CD8-positive, alpha-beta memory T cell (primary cell): ENCODE measurements around the gene SRXN1. TPM values are rescaled to one million over a fixed set of nuclear protein-coding genes. Genes with fewer than 3 reads are reported as not detected.

Experiments used
- CTCF ChIA-PET: fragments of 350-600 bp; sonication (Branson Sonifier 250); formaldehyde crosslinking; loops from one replicate; lab custom pipeline; 2021; ENCODE audit warnings: antibody characterized with exemption; lab: Charles Lee
- POLR2A ChIA-PET: fragments of 350-600 bp; sonication (Branson Sonifier 250); formaldehyde crosslinking; loops from one replicate; lab custom pipeline; 2021; ENCODE audit warnings: antibody characterized with exemption; lab: Charles Lee
- DNase-seq, 5 donors: peaks; one replicate each; pipeline versions ENCODE4 v3.0.0 to v3.0.0-alpha.2; 2020 to 2022; ENCODE audit warnings: mixed read lengths in 1 of 5
- H3K27ac ChIP-seq: one replicate; pipeline ENCODE4 v1.7.0; 2013; ENCODE audit warnings: low read depth, mild to moderate bottlenecking, low read length, moderate library complexity
- H3K27me3 ChIP-seq: 2 replicates; pipeline ENCODE4 v1.7.0; 2013; ENCODE audit warnings: low read length, mild to moderate bottlenecking; ENCODE audit not compliant: insufficient read depth, poor library complexity, severe bottlenecking
- H3K36me3 ChIP-seq: 2 replicates; pipeline ENCODE4 v1.7.0; 2013; ENCODE audit warnings: mild to moderate bottlenecking, low read length, moderate library complexity; ENCODE audit not compliant: insufficient read depth
- H3K4me1 ChIP-seq: 2 replicates; pipeline ENCODE4 v1.7.0; 2013; ENCODE audit warnings: mild to moderate bottlenecking, low read length, moderate library complexity; ENCODE audit not compliant: insufficient read depth
- H3K4me3 ChIP-seq: 2 replicates; pipeline ENCODE4 v1.7.0; 2013; ENCODE audit warnings: mild to moderate bottlenecking, low read length
- H3K9me3 ChIP-seq: 2 replicates; pipeline ENCODE4 v1.7.0; 2013; ENCODE audit warnings: mild to moderate bottlenecking, low read length
- H3K27ac Mint-ChIP-seq, 8 donors: one replicate each; pipeline ENCODE4 v1.8.0; 2020 to 2021; ENCODE audit warnings: mixed read lengths in 8 of 8, mild to moderate bottlenecking in 6 of 8, inconsistent platforms in 3 of 8, moderate library complexity in 3 of 8
- H3K27me3 Mint-ChIP-seq, 2 donors: one replicate each; pipeline ENCODE4 v1.8.0; 2020 to 2021; ENCODE audit warnings: mixed read lengths in 2 of 2, mild to moderate bottlenecking in 1 of 2, moderate library complexity in 1 of 2
- H3K36me3 Mint-ChIP-seq, 3 donors: one replicate each; pipeline ENCODE4 v1.8.0; 2020 to 2021; ENCODE audit warnings: mixed read lengths in 3 of 3, inconsistent platforms in 1 of 3, mild to moderate bottlenecking in 1 of 3
- H3K4me1 Mint-ChIP-seq, 3 donors: one replicate each; pipeline ENCODE4 v1.8.0; 2020 to 2021; ENCODE audit warnings: mixed read lengths in 3 of 3, inconsistent platforms in 1 of 3, mild to moderate bottlenecking in 1 of 3
- H3K4me3 Mint-ChIP-seq, 7 donors: one replicate each; pipeline ENCODE4 v1.8.0; 2020 to 2021; ENCODE audit warnings: mixed read lengths in 7 of 7, mild to moderate bottlenecking in 6 of 7, moderate library complexity in 4 of 7, inconsistent platforms in 2 of 7
- H3K9me3 Mint-ChIP-seq, 5 donors: one replicate each; pipeline ENCODE4 v1.8.0; 2020 to 2022; ENCODE audit warnings: mixed read lengths in 5 of 5, mild to moderate bottlenecking in 3 of 5, moderate library complexity in 2 of 5, inconsistent platforms in 1 of 5
- polyA plus RNA-seq: library from polyadenylated mRNA; unstranded; fragments of 300-500 nt; fragmentation: Illumina TruSeq; gene quantifications from one replicate; pipeline ENCODE4 v1.2.3, GENCODE V29; 2021
- total RNA-seq, 2 experiments: library from RNA; stranded (reverse); gene quantifications; one replicate each; pipeline ENCODE4 v1.2.3, GENCODE V29; 2021

The SRXN1 gene
- total and polyA plus RNA-seq, 3 experiments from 2014 or later: 20.3 to 26.3 (median 25.9) TPM

- no peaks in the 10 kb centered on the region for H3K9me3 ChIP-seq
- Mint-ChIP-seq H3K27ac (no peak overlapping the region), H3K4me3 (no peak overlapping the region), H3K4me1 (peaks cover 0 to 12% (median 3%) of the 10 kb centered on the region in 3 donors), H3K36me3 (peaks cover 0 to 5% (median 0%) of the 10 kb centered on the region in 3 donors), H3K9me3 (peaks cover 0 to 3% (median 0%) of the 10 kb centered on the region in 5 donors), H3K27me3 (peaks cover 41 to 71% of the 10 kb centered on the region in 2 donors)
- no peak overlapping the region for H3K4me3 ChIP-seq
- ChIA-PET POLR2A (no interaction called here), CTCF (no interaction called here)
- H3K27me3 ChIP-seq: peaks cover 18% of the 10 kb centered on the region
- DNase-seq: no peak
- H3K36me3 ChIP-seq: no peaks in the 10 kb centered on the region
- no peak overlapping the region for H3K27ac ChIP-seq
- no peaks in the 10 kb centered on the region for H3K4me1 ChIP-seq
These were observed 12.3 kb upstream of the SRXN1 start for GRCh38 chr20:665276-665675.

- Mint-ChIP-seq H3K36me3 (peaks cover 0 to 5% (median 0%) of the 10 kb centered on the region in 3 donors), H3K4me3 (peak overlapping the region in 1 of 7 donors; percentile 49), H3K4me1 (peaks cover 0 to 12% (median 3%) of the 10 kb centered on the region in 3 donors), H3K27me3 (peaks cover 37 to 75% of the 10 kb centered on the region in 2 donors), H3K9me3 (peaks cover 0 to 3% (median 0%) of the 10 kb centered on the region in 5 donors), H3K27ac (no peak overlapping the region)
- no peaks in the 10 kb centered on the region for H3K9me3 ChIP-seq
- no peak overlapping the region for H3K27ac ChIP-seq
- no peaks in the 10 kb centered on the region for H3K36me3 ChIP-seq
- POLR2A ChIA-PET: no interaction called here
- no peak overlapping the region for H3K4me3 ChIP-seq
- CTCF ChIA-PET: no interaction called here
- no peak for DNase-seq
- H3K27me3 ChIP-seq: peaks cover 18% of the 10 kb centered on the region
- H3K4me1 ChIP-seq: no peaks in the 10 kb centered on the region
These were observed 11.6 kb upstream of the SRXN1 start for GRCh38 chr20:664576-664975.

- DNase-seq: no peak
- H3K4me3 Mint-ChIP-seq: no peak overlapping the region
- Histone ChIP-seq H3K4me1 (no peaks in the 10 kb centered on the region), H3K36me3 (no peaks in the 10 kb centered on the region), H3K4me3 (no peak overlapping the region), H3K9me3 (no peaks in the 10 kb centered on the region), H3K27ac (no peak overlapping the region), H3K27me3 (peaks cover 22% of the 10 kb centered on the region)
- H3K4me1 Mint-ChIP-seq: peaks cover 0 to 12% (median 3%) of the 10 kb centered on the region in 3 donors
- H3K36me3 Mint-ChIP-seq: peaks cover 0 to 5% (median 0%) of the 10 kb centered on the region in 3 donors
- ChIA-PET POLR2A (no interaction called here), CTCF (no interaction called here)
- peaks cover 0 to 3% (median 0%) of the 10 kb centered on the region in 5 donors for H3K9me3 Mint-ChIP-seq
- peaks cover 40 to 79% of the 10 kb centered on the region in 2 donors for H3K27me3 Mint-ChIP-seq
- H3K27ac Mint-ChIP-seq: no peak overlapping the region
These were observed 11.2 kb upstream of the SRXN1 start for GRCh38 chr20:664151-664550.

GRCh38 chr20:663315-664090 lies 10.5 kb upstream of the SRXN1 start:
- no peak overlapping the region for H3K4me3 ChIP-seq
- CTCF ChIA-PET: no interaction called here
- no peaks in the 10 kb centered on the region for H3K9me3 ChIP-seq
- peaks cover 0 to 3% (median 0%) of the 10 kb centered on the region in 5 donors for H3K9me3 Mint-ChIP-seq
- peaks cover 0 to 5% (median 0%) of the 10 kb centered on the region in 3 donors for H3K36me3 Mint-ChIP-seq
- no peak for DNase-seq
- no peaks in the 10 kb centered on the region for H3K36me3 ChIP-seq
- H3K4me1 ChIP-seq: no peaks in the 10 kb centered on the region
- peak overlapping the region in 1 of 8 donors; percentile 70 for H3K27ac Mint-ChIP-seq
- H3K27me3 Mint-ChIP-seq: peaks cover 44 to 81% of the 10 kb centered on the region in 2 donors
- H3K4me3 Mint-ChIP-seq: no peak overlapping the region
- peaks cover 0 to 12% (median 3%) of the 10 kb centered on the region in 3 donors for H3K4me1 Mint-ChIP-seq
- POLR2A ChIA-PET: no interaction called here
- H3K27me3 ChIP-seq: peaks cover 23% of the 10 kb centered on the region
- no peak overlapping the region for H3K27ac ChIP-seq

- no peak for DNase-seq
- peaks cover 0 to 3% (median 0%) of the 10 kb centered on the region in 5 donors for H3K9me3 Mint-ChIP-seq
- no peak overlapping the region for H3K27ac ChIP-seq
- POLR2A ChIA-PET: no interaction called here
- H3K36me3 ChIP-seq: no peaks in the 10 kb centered on the region
- peaks cover 0 to 5% (median 0%) of the 10 kb centered on the region in 3 donors for H3K36me3 Mint-ChIP-seq
- no peaks in the 10 kb centered on the region for H3K4me1 ChIP-seq
- H3K4me1 Mint-ChIP-seq: peaks cover 0 to 12% (median 3%) of the 10 kb centered on the region in 3 donors
- H3K4me3 Mint-ChIP-seq: no peak overlapping the region
- peaks cover 23% of the 10 kb centered on the region for H3K27me3 ChIP-seq
- H3K9me3 ChIP-seq: no peaks in the 10 kb centered on the region
- CTCF ChIA-PET: no interaction called here
- peaks cover 46 to 80% of the 10 kb centered on the region in 2 donors for H3K27me3 Mint-ChIP-seq
- H3K27ac Mint-ChIP-seq: no peak overlapping the region
- no peak overlapping the region for H3K4me3 ChIP-seq
These were observed 9.5 kb upstream of the SRXN1 start for GRCh38 chr20:662277-663192.

GRCh38 chr20:661474-662270 lies 8.7 kb upstream of the SRXN1 start:
- peaks cover 0 to 3% (median 0%) of the 10 kb centered on the region in 5 donors for H3K9me3 Mint-ChIP-seq
- DNase-seq: no peak
- ChIA-PET POLR2A (no interaction called here), CTCF (no interaction called here)
- peaks cover 0 to 12% (median 3%) of the 10 kb centered on the region in 3 donors for H3K4me1 Mint-ChIP-seq
- Histone ChIP-seq H3K4me1 (no peaks in the 10 kb centered on the region), H3K27me3 (peaks cover 23% of the 10 kb centered on the region), H3K27ac (no peak overlapping the region), H3K9me3 (no peaks in the 10 kb centered on the region), H3K4me3 (no peak overlapping the region), H3K36me3 (no peaks in the 10 kb centered on the region)
- H3K27me3 Mint-ChIP-seq: peaks cover 46 to 72% of the 10 kb centered on the region in 2 donors
- no peak overlapping the region for H3K4me3 Mint-ChIP-seq
- peaks cover 0 to 5% (median 0%) of the 10 kb centered on the region in 3 donors for H3K36me3 Mint-ChIP-seq
- H3K27ac Mint-ChIP-seq: no peak overlapping the region

GRCh38 chr20:658731-659291 lies 5.8 kb upstream of the SRXN1 start:
- POLR2A ChIA-PET: no interaction called here
- Histone ChIP-seq H3K36me3 (no peaks in the 10 kb centered on the region), H3K9me3 (no peaks in the 10 kb centered on the region), H3K27ac (no peak overlapping the region), H3K4me3 (no peak overlapping the region), H3K27me3 (peaks cover 10% of the 10 kb centered on the region), H3K4me1 (peaks cover 7% of the 10 kb centered on the region)
- Mint-ChIP-seq H3K4me1 (peaks cover 8 to 18% (median 9%) of the 10 kb centered on the region in 3 donors), H3K9me3 (peaks cover 0 to 3% (median 0%) of the 10 kb centered on the region in 5 donors), H3K4me3 (peak overlapping the region in 1 of 7 donors; percentile 38), H3K27me3 (peaks cover 33 to 52% of the 10 kb centered on the region in 2 donors), H3K36me3 (peaks cover 0 to 5% (median 0%) of the 10 kb centered on the region in 3 donors), H3K27ac (no peak overlapping the region)
- CTCF ChIA-PET: no interaction called here
- DNase-seq: no peak
